ENCODE data around the gene DCAF8.
A peak's percentile ranks its signal among the peaks of the same experiment; 100 is the strongest.

The DCAF8 gene

DNA sequence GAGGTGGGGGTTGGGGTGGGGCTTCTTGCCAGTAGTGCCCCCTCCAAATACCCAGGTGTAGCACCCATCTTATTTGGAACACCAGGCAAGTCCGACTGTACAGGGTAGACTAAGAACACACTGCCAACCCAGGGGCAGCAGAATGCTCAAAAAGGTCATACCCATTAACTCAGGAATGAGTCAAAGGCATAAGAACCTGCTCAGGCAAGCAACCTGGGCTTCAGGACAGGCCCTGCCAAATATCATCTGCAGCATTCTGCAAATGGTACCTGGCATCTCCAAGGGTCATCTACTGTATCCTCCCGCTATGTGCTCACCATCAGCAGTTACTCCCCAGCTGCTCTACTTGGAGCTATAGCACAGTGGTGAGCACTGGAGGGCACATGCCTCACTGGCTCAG, 37.7 kb downstream of the DCAF8 start:
- no peak for DNase-seq

DNA sequence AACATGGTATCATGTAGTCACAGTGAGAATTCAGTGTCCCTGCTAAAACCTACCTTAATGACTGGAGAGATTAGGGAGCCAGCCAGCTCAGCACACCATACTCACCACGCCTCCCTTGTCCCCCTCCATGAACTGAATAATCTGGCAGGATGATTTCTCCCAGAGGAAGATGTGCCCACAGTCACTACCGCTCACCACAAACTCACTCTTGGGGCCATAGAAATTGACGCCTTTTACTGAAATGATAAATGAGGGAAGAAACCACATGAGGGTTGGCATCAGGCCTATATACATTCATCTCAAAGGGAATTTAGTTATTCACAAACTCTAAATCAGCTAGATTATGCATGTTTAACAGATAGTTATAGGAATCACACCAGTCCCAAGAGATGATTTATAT, 39.8 kb downstream of the DCAF8 start:
- DNase-seq: no peak

DNA sequence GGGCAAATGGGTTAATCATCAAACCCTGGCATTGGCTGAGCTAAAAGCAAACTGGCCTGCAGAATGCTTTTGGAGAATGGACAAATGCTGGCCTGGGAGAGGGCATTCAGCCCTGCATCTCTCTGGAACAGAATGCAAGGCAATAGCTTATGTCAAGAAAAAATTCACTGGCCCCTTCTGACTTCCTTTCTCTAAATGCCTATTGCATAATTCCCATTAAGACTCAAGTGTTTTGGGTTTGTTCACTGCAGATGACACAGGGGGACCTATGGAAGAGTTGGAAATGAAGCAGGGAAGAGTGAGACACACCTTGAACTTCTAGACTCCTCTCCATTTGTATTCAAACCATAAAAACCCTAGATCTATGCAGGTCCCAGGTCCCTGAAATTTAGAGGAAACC, 41.3 kb downstream of the DCAF8 start:
- DNase-seq: no peak

DNA sequence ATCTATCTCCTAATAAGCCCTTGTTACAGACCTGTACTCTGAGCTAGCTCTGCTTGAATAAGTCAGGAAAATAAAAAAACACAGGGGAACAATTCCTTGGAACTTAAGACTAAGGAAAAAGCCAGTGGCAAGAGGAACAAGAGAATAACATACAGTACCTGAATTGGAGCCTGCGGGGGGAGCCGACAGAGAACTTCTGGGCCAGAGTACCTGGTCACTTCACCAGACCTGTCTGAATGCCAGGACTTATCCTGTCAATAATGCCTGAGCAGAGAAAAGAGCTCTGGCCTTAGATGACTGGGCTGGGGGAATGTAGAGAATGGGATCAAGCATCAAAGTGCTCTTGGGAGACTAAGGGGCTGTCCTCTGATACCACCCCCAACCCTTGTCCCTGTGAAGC, 42.0 kb downstream of the DCAF8 start:
- DNase-seq: no peak

DNA sequence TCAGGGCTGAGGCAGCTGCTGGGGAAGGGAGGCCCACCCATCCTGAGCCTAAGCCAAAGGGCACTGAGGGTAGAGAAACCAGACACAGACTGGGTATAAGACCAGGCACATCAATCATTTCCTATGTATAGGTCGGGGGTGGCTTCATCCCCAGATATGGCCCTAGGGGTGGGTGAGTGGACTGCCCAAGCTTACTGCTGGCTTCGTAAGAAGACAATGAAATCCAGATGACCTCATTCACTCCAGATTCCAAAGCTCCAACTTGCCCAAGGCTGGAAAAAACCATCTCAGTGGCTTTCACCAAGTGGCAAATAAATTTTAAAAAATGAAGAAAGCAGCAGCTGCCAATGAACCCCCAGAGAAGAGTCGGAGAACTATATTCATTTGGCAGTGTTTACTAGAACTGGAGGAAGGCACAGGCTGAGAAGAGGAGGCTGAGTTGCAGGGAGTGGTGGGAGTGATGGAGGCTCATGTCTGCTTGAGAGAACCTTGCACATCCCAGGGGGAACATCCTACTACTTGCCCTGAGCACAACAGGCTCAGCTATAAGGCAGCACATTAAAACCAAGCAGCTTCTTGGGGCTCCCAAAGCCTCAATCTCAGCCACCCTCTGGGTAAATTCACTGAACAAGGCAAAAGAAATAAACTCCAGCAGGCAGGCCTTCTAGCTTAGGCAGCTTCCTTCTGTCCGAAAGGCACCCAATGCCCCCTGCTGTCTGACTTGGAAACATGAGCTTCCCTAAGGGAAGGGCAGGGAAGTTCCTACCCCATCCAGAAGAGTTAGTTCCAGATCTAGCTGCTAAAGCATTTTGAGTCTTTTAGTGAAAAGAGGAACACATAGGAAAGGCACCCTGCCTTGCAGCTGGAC, 43.1 kb downstream of the DCAF8 start:
- no peak for DNase-seq

DNA sequence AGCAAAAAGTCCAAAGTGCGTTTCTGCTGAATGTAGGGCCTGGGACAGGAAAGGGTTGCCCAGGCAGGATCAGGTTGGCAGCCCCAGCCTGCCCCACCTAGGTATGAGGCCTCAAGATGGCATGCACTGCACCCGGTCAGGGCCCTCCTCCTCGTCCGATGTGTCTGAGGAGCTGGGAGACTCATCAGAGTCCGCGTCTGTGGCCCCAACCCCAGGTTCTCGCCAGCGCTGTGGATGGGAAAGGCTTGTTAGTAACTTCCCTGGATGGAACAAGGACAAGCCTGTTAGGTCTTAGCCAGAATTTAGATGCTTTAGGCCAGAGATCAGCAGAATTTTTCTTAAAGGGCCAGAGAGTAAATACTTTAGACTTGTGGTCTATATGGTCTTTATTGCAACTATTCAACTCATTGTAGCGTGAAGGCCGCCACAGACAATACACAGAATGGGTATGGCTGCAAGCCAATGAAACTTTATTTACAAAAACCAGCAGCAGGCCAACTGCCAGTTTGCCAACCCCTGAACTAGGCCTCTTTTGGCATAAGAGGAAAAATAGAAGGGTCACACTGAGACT, 44.8 kb downstream of the DCAF8 start:
- DNase-seq: no peak

DNA sequence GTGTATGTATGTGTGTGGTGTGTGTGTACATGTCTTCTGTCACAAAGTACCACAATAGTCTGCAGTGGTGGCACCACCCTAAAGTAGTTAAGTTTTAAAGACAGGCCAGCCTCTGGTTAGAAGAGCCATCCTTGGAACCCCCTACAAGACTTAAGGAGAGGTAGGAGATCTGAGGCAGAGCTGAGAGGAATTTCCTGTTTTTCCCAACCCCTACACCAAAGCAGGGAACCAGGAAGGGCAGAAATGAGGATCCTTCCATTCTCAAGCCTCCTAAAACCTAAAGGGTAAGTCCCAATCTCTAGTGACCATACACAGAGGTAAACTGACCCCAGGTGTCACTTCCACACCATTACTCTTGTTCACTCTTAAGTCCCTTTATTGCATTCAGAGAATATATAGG, 46.0 kb downstream of the DCAF8 start:
- no peak for DNase-seq

DNA sequence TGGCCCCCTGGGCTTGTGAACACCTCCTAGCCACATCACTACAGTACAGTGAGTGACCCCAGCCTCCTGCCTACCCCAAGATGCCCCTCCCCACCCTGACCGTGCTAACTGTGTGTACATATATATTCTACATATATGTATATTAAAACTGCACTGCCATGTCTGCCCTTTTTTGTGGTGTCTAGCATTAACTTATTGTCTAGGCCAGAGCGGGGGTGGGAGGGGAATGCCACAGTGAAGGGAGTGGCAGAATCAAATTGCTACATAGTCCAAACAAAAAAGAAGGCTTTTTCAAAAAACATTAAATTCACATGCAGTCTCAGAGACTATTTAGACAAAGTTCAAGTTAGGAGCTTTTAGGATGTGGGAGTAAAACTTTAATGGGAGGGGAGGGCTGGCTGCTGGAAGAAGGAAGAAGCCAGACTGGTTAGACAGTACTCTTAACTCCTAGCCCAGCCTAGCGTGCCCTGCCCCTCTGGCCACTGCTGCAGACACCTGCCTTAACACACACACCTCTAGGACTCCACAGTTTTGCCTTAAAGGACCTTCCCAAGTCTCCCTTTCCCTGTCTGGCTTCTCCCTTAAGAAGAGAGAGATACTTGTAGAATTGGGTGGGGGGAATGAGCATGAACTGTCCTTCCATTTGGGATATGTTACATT, 47.7 kb downstream of the DCAF8 start:
- no peak for DNase-seq

DNA sequence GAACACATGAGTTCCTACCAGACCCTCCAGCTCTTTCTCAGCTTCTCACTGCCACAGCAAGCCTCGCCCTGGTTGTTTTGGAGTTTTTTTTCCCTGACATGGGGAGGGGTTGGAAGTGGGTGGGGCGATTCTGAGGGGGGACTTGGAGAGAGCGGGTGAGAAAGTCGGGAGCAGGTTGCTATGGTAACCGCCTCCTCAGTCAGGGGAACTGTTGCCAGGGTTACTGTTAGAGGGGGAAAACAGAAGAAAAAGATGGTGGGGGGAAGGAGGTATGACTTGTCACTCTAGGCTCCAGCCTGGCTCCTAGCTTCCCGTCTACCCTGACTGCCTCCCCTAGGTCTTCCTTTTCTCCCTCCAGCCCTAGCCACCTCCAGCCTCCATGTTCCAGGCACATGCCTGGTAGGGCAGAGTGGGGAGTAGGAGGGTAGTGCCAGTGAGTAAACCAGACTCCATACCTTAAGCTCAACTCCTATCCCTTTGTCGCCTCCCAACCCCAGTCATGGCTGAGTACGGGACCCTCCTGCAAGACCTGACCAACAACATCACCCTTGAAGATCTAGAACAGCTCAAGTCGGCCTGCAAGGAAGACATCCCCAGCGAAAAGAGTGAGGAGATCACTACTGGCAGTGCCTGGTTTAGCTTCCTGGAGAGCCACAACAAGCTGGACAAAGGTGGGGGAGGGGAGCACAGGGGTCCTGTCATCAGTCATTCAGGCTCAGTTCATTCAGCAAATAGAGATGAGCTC, 51.1 kb downstream of the DCAF8 start:
- no peak for DNase-seq

DNA sequence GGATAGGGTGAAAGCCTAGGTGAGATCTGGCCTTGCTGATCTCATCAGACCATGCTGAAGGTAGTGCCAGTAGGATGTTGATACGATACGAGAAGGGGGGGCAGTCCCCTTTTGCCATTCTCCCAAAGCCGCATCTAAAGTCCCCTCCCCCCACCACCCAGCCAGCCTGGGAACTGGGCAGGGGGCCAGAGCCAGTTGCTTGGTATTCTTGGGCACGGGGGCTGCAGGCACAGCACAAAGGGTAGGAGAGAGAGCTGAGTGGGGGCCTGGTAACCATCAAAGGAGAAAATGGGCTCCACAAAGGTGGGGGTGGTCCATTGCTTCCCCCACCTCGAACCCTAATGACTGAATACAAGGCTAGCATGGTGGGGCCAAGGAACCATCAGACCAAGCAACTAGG, 51.8 kb downstream of the DCAF8 start:
- no peak for DNase-seq

DNA sequence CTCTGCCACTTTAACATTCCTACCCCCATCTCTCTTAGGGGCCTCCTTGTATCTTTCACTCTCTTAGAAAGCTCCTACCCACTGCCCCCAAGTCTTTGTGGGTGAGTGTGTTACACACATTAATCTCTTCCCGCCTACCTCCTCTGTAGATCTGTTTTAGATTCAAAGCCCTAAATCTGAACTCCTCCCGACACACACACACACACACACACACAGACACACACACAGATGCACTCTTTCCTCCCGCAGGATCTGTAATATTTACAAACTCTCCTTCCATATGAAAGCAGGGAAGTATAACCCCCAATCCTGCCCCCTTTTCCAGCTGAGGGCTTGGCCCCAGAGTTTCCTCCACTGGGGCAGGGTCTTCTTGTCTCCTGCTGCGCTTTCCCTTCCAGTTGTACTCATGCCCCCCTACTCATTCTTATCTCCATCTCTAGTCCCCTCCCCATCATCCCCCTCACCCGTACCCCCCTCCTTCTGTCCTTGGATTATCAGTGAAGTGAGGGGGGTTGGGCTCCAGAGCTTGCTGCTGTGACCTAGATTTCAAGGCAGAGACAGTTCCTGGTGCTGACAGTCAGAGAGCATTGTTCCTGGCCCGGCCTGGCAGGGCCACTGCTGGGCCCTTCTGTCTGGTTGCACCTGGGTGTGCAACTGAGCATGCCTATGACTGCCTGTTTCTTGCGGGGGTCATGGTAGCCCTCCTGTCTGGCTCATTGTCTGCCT, 52.9 kb downstream of the DCAF8 start:
- DNase-seq: no peak

DNA sequence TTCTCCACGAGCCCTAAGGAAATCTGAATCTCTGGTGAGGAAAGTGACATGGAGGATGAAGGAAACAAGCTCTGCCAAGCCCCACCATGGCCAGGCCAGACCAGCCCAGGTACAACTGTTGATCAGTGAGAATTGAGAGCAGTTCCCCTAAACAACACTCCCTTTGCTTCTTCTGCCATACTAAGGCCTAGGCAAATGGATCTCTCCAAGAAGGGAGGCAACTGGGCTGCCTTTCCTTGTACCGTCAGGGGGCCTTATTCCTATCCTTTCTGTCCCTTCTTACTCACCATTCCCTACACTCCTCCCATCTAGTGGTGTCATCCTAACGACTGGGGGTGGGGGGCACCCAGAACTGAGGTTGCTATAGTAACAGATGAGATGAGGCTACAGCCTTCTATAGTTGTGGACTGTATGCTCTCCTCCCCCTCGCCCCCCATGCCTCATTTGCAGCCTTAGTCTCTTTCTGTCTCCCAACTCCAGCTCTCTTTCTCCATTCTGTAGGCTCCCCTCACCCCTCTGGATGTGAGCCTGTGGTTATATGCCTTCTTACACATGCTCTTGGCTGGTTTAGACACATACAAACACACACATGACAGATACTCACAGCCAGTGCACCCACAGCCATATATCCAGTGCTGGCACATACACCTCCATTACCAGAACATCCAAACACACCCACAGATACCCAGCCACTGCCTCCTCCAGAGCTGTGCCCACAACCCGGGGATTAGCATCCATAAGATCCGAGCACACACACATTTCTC, 53.6 kb downstream of the DCAF8 start:
- no peak for DNase-seq

DNA sequence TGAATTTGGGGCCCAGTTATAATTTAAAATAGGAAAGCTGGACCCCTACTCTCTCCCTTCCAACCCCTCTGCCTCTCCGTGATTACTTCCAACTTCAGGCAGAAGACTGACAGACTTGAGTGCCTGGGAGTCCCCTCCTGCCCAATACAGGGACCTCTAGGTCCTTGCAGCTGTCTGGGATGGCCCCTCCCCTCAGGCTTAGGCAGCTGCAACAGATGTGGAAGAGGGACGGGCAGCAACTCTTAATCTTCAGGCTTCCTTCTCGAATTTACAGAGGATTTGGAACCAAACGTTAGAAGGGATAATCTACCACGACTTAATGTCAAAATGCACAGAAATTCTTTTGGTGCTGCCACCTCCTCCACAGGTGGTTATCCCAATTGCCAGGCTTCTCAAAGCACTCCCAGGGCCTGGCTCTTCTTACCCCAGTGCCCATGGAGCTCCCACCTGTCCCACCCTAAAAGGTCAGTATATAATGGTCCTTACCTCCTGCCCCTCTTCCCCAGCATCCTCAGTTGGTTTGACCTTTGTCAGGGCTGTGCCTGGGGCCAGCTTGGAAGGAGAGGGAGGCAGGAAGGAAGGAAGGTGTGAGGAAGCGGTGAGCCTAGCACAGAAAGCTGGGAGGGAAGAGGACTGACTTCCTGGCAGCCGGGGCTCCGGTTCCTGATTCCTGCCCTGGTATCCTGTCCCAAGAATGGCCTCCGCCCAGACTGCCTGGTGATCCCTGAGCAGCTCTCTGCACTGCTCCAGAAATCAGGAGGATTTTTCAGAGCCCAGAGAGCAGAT, 54.4 kb downstream of the DCAF8 start:
- DNase-seq: no peak

DNA sequence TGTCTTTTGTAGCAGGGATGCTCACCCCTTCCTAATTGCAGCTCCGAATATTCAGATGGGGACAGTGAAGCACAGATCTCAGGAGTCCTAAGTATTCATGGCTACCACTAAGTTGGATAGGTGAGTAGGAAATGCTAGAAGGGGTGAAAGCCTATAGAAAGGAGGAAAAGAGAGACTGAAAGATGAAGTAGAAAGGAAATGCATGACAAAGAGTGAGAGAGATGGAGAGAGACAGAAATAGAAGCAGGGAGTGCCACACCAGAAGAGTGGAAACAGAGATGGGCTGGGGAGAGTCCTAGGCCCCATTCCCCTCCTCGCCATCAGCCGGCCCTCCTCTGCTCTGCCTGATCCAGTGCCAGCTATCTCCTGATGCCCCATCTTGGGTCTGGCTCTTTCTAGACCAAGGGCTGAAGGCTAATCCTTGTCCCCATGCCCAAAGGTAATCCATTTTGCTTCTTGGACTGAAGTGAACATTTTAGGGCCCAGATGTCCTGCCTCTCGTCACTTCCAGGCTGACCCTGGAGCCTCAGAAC, 55.2 kb downstream of the DCAF8 start:
- no peak for DNase-seq

DNA sequence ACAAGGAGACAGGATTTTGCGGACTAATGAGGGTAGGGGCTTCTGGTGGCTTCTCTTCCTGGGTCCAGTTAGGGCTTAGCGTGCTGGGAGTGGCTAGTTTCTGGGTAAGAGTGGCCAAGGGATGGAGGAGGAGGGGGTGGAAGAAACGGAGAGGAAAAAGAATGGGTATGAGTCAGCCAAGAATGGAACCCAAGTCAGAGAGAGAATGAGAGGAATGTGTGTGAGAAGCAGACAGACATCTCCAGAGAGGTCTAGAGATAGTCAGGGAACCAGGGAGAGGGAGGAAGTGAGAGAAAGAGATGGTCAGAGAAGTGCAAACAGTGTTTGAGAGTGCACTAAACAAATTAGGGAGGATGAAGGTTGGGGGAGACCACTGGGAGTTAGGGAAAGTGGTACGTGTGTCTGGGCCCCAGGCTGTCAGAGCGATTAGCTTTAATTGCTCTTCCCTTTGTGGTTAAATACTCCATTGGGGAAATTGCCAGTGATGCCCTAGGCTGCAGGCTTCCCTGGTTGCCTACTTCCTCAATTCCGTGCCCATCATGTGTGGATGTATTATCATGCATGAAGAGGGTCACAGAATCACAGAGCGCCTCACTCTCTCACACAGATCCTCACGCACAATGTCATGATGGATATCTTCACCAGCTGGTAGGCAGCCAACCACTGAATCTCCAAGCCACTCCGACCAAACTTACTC, 55.8 kb downstream of the DCAF8 start:
- DNase-seq: no peak

DNA sequence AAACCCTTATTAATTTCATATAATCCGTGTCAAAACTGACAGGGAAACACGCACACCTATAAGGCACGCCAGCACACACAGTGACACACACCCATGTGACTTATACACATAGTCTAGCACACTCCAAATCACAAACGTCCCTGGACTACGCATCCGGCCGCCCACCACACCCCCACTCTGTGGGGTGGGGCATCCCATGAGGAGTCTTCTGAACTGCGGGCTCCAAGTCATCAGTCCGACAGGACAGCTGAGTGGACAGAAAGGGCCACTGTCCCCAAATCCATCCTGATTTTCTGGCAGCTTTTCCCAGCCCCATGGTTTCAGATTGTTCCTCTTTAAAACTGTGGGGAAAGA, 56.3 kb downstream of the DCAF8 start:
- no peak for DNase-seq

DNA sequence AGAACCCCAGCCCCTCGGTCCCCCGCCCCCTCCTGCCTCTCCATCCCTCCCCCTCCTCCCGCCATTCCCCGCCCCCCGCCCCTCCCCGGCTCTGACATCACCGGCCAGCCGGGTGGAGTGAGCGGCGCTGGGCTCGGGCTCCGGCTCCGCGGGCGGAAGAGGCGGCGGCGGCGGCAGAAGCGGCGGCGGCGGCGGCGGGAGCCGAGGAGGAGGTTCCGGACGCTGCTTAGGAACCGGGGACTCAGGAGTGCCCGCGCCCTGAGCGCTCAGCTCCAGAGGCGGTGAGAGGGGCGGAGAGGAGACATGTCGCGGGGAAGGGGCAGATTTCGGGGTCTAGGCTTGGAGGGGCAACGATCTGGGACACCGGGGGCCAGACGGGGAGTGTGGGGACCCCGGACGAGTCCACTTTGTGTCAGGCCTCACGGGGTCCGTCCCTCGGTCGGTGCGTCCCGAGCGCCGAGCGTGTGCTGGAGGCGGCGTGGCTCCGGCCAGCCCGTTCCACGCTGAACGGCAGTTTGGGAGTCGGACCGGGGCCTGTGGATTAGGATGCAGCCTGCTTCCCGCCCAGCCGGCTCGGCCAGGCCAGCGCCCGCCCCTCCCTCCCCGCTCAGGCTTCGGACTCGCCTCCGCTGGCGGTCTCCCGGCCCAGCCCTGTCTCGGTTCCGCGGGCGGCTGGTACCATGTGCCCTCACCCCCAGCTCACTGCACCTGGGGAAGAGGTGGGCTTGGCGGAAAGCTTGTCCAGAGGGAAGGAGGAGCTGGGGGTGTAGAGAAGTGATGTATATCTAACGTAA, 56.9 kb downstream of the DCAF8 start, which contains the start of gene PEA15:
PEA15 (plus strand) TSS at position 143 of the 794 bp plus-strand sequence. CDS start 6,161 bp downstream, outside the sequence.
- peak; percentile 90 for DNase-seq

DNA sequence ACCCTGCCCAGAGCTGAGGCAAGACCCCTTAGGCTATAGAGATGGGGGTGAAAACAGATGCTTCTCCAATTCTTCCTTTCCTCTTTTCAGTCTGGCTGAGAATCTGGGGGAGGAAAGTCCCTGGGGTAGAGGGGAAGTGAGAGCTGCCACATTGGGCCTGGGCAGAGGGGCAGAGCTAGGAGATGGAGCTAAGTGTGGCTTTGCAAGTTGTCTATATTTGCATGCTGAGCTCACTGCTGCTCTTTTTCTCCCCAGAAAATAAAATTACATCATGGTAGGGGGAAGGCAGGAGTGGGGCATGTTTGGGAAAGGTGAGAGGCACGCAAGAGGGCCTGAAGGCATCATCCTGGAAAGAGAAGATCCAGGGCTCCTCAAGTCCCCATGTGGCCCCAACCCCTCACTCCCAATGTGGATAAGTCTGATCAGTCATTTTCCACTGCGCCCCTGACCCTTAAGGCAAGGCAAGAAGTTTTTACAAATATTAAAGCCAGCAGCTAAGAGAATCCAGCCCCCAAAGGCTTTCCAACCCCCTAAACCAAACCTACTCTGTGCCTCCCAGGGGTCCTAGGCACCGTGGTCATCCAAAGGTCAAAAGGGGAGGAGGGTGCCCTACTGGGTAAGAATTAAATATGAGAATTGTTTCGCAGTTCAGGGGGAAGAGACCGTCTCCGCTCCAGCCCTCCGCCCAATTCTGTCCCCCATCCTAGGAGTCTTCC, 57.7 kb downstream of the DCAF8 start:
- no peak for DNase-seq

DNA sequence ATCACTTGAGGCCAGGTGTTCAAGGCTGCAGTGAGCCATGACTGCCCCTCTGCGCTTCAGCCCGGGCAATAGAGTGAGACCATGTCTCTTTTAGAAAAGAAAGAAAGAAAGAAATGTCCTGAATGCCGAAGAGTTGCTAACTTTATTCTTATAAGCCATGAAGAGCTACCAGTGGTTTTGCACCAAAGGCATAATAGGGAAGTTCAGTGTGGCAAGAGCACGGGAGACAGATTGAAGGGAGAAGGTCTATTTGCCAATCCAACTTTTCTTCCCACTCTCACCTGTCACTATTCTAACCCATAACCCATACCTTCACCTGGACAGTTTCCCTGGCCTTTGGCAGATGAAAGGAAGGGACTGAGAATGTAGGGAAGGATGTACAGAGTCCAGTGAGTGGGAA, 61.6 kb downstream of the DCAF8 start:
- DNase-seq: no peak
